ENCODE data around the gene ATP6V0A4.

DNA sequence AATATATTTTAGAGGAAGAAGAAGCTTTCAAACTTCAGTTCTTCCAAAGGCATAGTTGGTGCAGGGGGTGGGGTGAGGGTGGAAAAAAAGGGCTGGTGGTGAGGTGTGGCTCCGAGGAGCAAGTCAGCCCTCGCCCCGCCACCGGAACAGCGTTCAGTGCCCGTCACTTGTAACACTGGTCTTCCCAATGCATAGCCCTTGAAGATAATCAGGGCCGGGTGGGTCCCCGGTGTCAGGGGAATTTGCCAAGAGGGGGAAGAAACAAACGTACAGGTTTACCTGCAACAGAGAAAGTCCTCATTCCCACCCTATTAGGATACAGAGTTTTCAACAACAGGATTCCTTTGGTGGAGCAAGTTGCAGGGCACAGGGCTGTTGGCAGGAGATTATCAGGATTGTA is 98.3 kb downstream of the ATP6V0A4 start:
- TF ChIP-seq, protein P1, sequence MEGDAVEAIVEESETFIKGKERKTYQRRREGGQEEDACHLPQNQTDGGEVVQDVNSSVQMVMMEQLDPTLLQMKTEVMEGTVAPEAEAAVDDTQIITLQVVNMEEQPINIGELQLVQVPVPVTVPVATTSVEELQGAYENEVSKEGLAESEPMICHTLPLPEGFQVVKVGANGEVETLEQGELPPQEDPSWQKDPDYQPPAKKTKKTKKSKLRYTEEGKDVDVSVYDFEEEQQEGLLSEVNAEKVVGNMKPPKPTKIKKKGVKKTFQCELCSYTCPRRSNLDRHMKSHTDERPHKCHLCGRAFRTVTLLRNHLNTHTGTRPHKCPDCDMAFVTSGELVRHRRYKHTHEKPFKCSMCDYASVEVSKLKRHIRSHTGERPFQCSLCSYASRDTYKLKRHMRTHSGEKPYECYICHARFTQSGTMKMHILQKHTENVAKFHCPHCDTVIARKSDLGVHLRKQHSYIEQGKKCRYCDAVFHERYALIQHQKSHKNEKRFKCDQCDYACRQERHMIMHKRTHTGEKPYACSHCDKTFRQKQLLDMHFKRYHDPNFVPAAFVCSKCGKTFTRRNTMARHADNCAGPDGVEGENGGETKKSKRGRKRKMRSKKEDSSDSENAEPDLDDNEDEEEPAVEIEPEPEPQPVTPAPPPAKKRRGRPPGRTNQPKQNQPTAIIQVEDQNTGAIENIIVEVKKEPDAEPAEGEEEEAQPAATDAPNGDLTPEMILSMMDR (IDR thresholded peaks at IDR 0.05; ENCODE audit: borderline replicate concordance, extremely low read depth, low read length, poor library complexity, severe bottlenecking): no peak
- no peak for TF ChIP-seq EZH2 (IDR thresholded peaks at IDR 0.05; ENCODE audit: borderline replicate concordance, low read depth, low read length, severe bottlenecking)
